K562 (cell line): ENCODE data around the gene CDCA7L. TPM values are rescaled to one million over a fixed set of nuclear protein-coding genes. Genes with fewer than 3 reads are reported as not detected.
A peak's percentile ranks its signal among the peaks of the same experiment; 100 is the strongest.

ENCODE experiments used
- ATAC-seq: fragments of 200-7000 bp; cut with Tn5 transposase; 3 replicates; pipeline ENCODE4 v1.9.1; 2020; ENCODE audit warnings: moderate library complexity
- Bru-seq: library from RNA; stranded (reverse); fragments of 400-500 nt; gene quantifications from one replicate; lab custom pipeline; 2021; lab: Mats Ljungman, UMichigan
- BruChase-seq, 2 experiments: library from RNA; stranded (reverse); fragments of 400-500 nt; gene quantifications; one replicate each; lab custom pipeline; 2021; lab: Mats Ljungman, UMichigan
- BruUV-seq: library from RNA; stranded (reverse); fragments of 400-500 nt; replicated peaks from 2 replicates; lab custom pipeline; 2021; lab: Mats Ljungman, UMichigan
- CTCF ChIA-PET: fragments of 300-600 bp; formaldehyde crosslinking; extraction: SDS; loops from one replicate; lab custom pipeline; 2021; ENCODE audit warnings: low intra/inter-chr PET ratio; lab: Yijun Ruan, JAX
- POLR2A ChIA-PET: fragments of 300-600, 350-650 bp; sonication (Branson Sonifier 250); formaldehyde crosslinking; extraction: SDS; loops from one replicate; lab custom pipeline; 2021; ENCODE audit warnings: antibody characterized with exemption, inconsistent platforms; lab: Yijun Ruan, JAX
- DNase-seq, 4 experiments: peaks; one replicate each; pipeline versions ENCODE4 v3.0.0 to v3.0.0-alpha.2; 2011 to 2018; ENCODE audit warnings: low spot score in 3 of 4, mixed read lengths in 3 of 4; ENCODE audit errors: extremely low read depth in 1 of 4
- FAIRE-seq: peaks from 2 replicates; lab custom pipeline; 2011; peaks lifted over from hg19 to GRCh38; lab: Jason Lieb, UNC
- H2AFZ ChIP-seq: 2 replicates; pipeline ENCODE4 v1.6.0; 2011; ENCODE audit warnings: low read depth, low read length, control low read depth, inconsistent platforms
- H3K27ac ChIP-seq: fragments of 200-600 bp; 3 replicates; pipeline ENCODE4 v1.8.0; 2011; ENCODE audit warnings: low read depth, mild to moderate bottlenecking, control low read depth, inconsistent platforms, low read length, moderate library complexity, mixed read lengths; ENCODE audit errors: extremely low read depth
- H3K27me3 ChIP-seq, 2 experiments: fragments of 300-600 bp in 1 of 2; 2 replicates in 1 of 2; 3 replicates in 1 of 2; pipeline versions ENCODE4 v1.6.0 to v1.8.0; 2011; ENCODE audit warnings: inconsistent platforms in 2 of 2, low read length in 2 of 2, mild to moderate bottlenecking in 1 of 2, mixed read lengths in 1 of 2, moderate library complexity in 1 of 2; ENCODE audit not compliant: control insufficient read depth in 2 of 2, insufficient read depth in 2 of 2
- H3K36me3 ChIP-seq: fragments of 300-600 bp; 3 replicates; pipeline ENCODE4 v1.8.0; 2011; ENCODE audit warnings: mild to moderate bottlenecking, low read length, inconsistent platforms; ENCODE audit not compliant: control insufficient read depth, insufficient read depth
- H3K4me1 ChIP-seq, 2 experiments: fragments of 200-600 bp in 1 of 2; replicated peaks in 1 of 2; 2 replicates in 1 of 2; 3 replicates in 1 of 2; pipeline versions ENCODE4 v1.5.1 to v1.8.0; 2011; ENCODE audit warnings: inconsistent platforms in 2 of 2, low read length in 2 of 2, mild to moderate bottlenecking in 1 of 2, mixed read lengths in 1 of 2, moderate library complexity in 1 of 2; ENCODE audit not compliant: control insufficient read depth in 2 of 2, insufficient read depth in 2 of 2
- H3K4me2 ChIP-seq: 2 replicates; pipeline ENCODE4 v1.6.1; 2011; ENCODE audit warnings: low read length, control low read depth, inconsistent platforms, mixed read lengths; ENCODE audit not compliant: insufficient read depth
- H3K4me3 ChIP-seq: fragments of 200-600 bp; sonication (generic), shearing (Covaris generic); 2 replicates; pipeline ENCODE4 v1.5.1; 2016; ENCODE audit warnings: control low read depth, inconsistent platforms
- H3K79me2 ChIP-seq: fragments of 200-600 bp; 3 replicates; pipeline ENCODE4 v1.8.0; 2011; ENCODE audit warnings: low read length, inconsistent platforms; ENCODE audit not compliant: control insufficient read depth, insufficient read depth
- H3K9ac ChIP-seq, 2 experiments: 2 replicates each; pipeline versions ENCODE4 v1.6.0 to v1.6.1; 2011; ENCODE audit warnings: low read depth in 2 of 2, low read length in 2 of 2, control low read depth in 1 of 2, inconsistent platforms in 1 of 2, mild to moderate bottlenecking in 1 of 2, mixed read lengths in 1 of 2; ENCODE audit not compliant: insufficient read depth in 1 of 2
- H3K9me1 ChIP-seq: one replicate; pipeline ENCODE4 v1.6.0; 2011; ENCODE audit warnings: inconsistent platforms, mild to moderate bottlenecking, low read length, moderate library complexity; ENCODE audit not compliant: control insufficient read depth, insufficient read depth
- H3K9me3 ChIP-seq: replicated peaks from 2 replicates; pipeline ENCODE4 v1.5.1; 2011; ENCODE audit warnings: low read depth, low read length, inconsistent platforms; ENCODE audit not compliant: control insufficient read depth, insufficient read depth
- H4K20me1 ChIP-seq: replicated peaks from 2 replicates; pipeline ENCODE4 v1.6.1; 2011; ENCODE audit warnings: low read length, inconsistent platforms, mixed read lengths; ENCODE audit not compliant: control insufficient read depth, insufficient read depth
- CHD2 ChIP-seq: IDR thresholded peaks from 2 replicates; pipeline ENCODE4 v1.6.1; 2011; ENCODE audit warnings: low read depth, low read length
- MAX ChIP-seq: sonication (generic); formaldehyde crosslinking; IDR thresholded peaks from 2 replicates; pipeline ENCODE4 v1.9.0; 2022; ENCODE audit warnings: mild to moderate bottlenecking, missing genetic modification reagents
- NONO ChIP-seq, 2 experiments: fragments of 200-400 bp in 1 of 2; fragments of 450-650 bp in 1 of 2; formaldehyde crosslinking in 1 of 2; IDR thresholded peaks; 2 replicates each; pipeline ENCODE4 v1.6.1; 2017; ENCODE audit warnings: low read depth in 2 of 2, mild to moderate bottlenecking in 2 of 2, moderate library complexity in 2 of 2, low read length in 1 of 2
- NRF1 ChIP-seq, 2 experiments: fragments of 450-650 bp; IDR thresholded peaks in 1 of 2; conservative IDR thresholded peaks in 1 of 2; 2 replicates each; pipeline ENCODE4 v1.6.1; 2014; ENCODE audit warnings: mild to moderate bottlenecking in 2 of 2
- POLR2AphosphoS2 ChIP-seq: IDR thresholded peaks from 2 replicates; pipeline ENCODE4 v1.6.1; 2012; ENCODE audit warnings: low read length, improper control_type of control experiment
- PPARD ChIP-seq: fragments of 250-450 bp; sonication (Bioruptor Pico); IDR thresholded peaks from 2 replicates; pipeline ENCODE4 v1.8.0; 2022; ENCODE audit warnings: inconsistent platforms, mild to moderate bottlenecking, moderate library complexity
- RAD21 ChIP-seq, 2 experiments: fragments of 250-450 bp in 1 of 2; fragments of 450-650 bp in 1 of 2; sonication (Bioruptor Pico) in 1 of 2; formaldehyde crosslinking in 1 of 2; IDR thresholded peaks in 1 of 2; conservative IDR thresholded peaks in 1 of 2; 2 replicates each; pipeline versions ENCODE4 v1.4.0 to v1.8.0; 2020 to 2022; ENCODE audit warnings: mild to moderate bottlenecking in 2 of 2, moderate library complexity in 1 of 2
- RBFOX2 ChIP-seq: fragments of 200-400 bp; formaldehyde crosslinking; IDR thresholded peaks from 2 replicates; pipeline ENCODE4 v1.6.1; 2017; ENCODE audit warnings: low read depth, mild to moderate bottlenecking, low read length, moderate library complexity
- U2AF1 ChIP-seq: fragments of 200-400 bp; formaldehyde crosslinking; optimal IDR thresholded peaks from 2 replicates; pipeline ENCODE3; 2017; ENCODE audit warnings: mild to moderate bottlenecking, low read depth, low read length, moderate library complexity
- ZBTB26 ChIP-seq: fragments of 450-650 bp; formaldehyde crosslinking; IDR thresholded peaks from 2 replicates; pipeline ENCODE4 v1.4.0; 2022; ENCODE audit warnings: missing genetic modification characterization
- ZNF134 ChIP-seq: fragments of 250-450 bp; sonication (Bioruptor Pico); conservative IDR thresholded peaks from 2 replicates; pipeline ENCODE4 v1.4.0; 2020
- ZNF57 ChIP-seq: fragments of 450-650 bp; formaldehyde crosslinking; IDR thresholded peaks from 2 replicates; pipeline ENCODE4 v1.4.0; 2020; ENCODE audit warnings: mild to moderate bottlenecking, moderate library complexity
- ZNF717 ChIP-seq: fragments of 250-450 bp; sonication (Bioruptor Pico); IDR thresholded peaks from 2 replicates; pipeline ENCODE4 v1.5.0; 2021
- ZNF77 ChIP-seq: fragments of 250-450 bp; sonication (Bioruptor Pico); IDR thresholded peaks from 2 replicates; pipeline ENCODE4 v1.5.0; 2020
- WGBS: fragments of 100-300 bp; shearing (Covaris generic); methylation state at CpG from one replicate; pipeline ENCODE4 v1.1.6; 2016; ENCODE audit warnings: low coverage, mixed read lengths; ENCODE audit not compliant: insufficient coverage; ENCODE audit errors: missing lambda C conversion rate; 5-methylcytosine and 5-hydroxymethylcytosine counted together
- in situ Hi-C: fragments of 300-500 bp; cut with MboI; formaldehyde crosslinking; loops from 4 replicates; pipeline ENCODE4 v1.15.0; 2018; ENCODE audit warnings: inconsistent platforms, mixed read lengths
- intact Hi-C: fragments of 100-400 bp; cut with micrococcal nuclease; formaldehyde crosslinking; loops from 2 replicates; pipeline ENCODE4 v1.14.2; 2022
- long read RNA-seq, 3 experiments: library from polyadenylated mRNA in 2 of 3; library from RNA in 1 of 3; unstranded in 2 of 3; stranded (forward) in 1 of 3; transcript quantifications; one replicate each; pipeline ENCODE4 v2.0.0, GENCODE V29; 2019 to 2022
- polyA minus RNA-seq, 3 experiments: library from RNA; depleted of rRNA, polyadenylated mRNA; stranded (reverse); fragments of >200 nt; gene quantifications; 2 replicates each; pipeline ENCODE4 v1.2.3, GENCODE V29; 2011
- polyA plus RNA-seq, 8 experiments: library from polyadenylated mRNA; depleted of rRNA in 4 of 8; stranded (reverse) in 5 of 8; unstranded in 3 of 8; fragments of >200 nt; fragmentation: Nextera tagmentation in 2 of 8; fragmentation: Illumina TruSeq in 1 of 8; extraction: Ambion mirVana in 2 of 8; extraction: Trizol in 1 of 8; gene quantifications; 2 replicates each; pipeline versions ENCODE4 v1.2.1 to v1.2.3, GENCODE V29; 2011 to 2014; ENCODE audit warnings: inconsistent platforms in 1 of 8, missing spikeins in 1 of 8
- total RNA-seq, 7 experiments: library from RNA; depleted of rRNA in 6 of 7; stranded (reverse); fragments of >200 nt in 6 of 7; fragmentation: Illumina TruSeq in 2 of 7; extraction: Trizol in 2 of 7; gene quantifications; 2 replicates each; pipeline versions ENCODE4 v1.2.1 to v1.2.3, GENCODE V29; 2011 to 2021; ENCODE audit warnings: low replicate concordance in 1 of 7

Gene CDCA7L, protein sequence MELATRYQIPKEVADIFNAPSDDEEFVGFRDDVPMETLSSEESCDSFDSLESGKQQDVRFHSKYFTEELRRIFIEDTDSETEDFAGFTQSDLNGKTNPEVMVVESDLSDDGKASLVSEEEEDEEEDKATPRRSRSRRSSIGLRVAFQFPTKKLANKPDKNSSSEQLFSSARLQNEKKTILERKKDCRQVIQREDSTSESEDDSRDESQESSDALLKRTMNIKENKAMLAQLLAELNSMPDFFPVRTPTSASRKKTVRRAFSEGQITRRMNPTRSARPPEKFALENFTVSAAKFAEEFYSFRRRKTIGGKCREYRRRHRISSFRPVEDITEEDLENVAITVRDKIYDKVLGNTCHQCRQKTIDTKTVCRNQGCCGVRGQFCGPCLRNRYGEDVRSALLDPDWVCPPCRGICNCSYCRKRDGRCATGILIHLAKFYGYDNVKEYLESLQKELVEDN
- 10.8 and 10.9 TPM in 2 replicates for total RNA-seq (2011; cell fraction: chromatin; rRNA removed; ENCODE audit: low replicate concordance)
- 8.0 and 8.4 TPM in 2 replicates for total RNA-seq (2011; cell fraction: nucleolus; rRNA removed)
- 7.2 and 13.0 TPM in 2 replicates for total RNA-seq (2011; cell fraction: nucleoplasm; rRNA removed)
- total RNA-seq (2014; rRNA removed) (2.6 and 3.0 TPM in 2 replicates), total RNA-seq (2014; rRNA removed; fragmentation: Illumina TruSeq; extraction: Trizol) (4.3 and 4.9 TPM in 2 replicates), total RNA-seq (2015; rRNA removed; fragmentation: Illumina TruSeq; extraction: Trizol) (3.5 and 4.5 TPM in 2 replicates), total RNA-seq (2021) (3.1 and 3.8 TPM in 2 replicates), polyA plus RNA-seq (2011; rRNA removed) (17.6 and 32.4 TPM in 2 replicates), polyA plus RNA-seq (2014; fragmentation: Illumina TruSeq; extraction: Trizol) (3.7 and 5.2 TPM in 2 replicates), polyA plus RNA-seq (2014; fragmentation: Nextera tagmentation; extraction: Ambion mirVana) (1 to 10 TPM; 1.9 to 2.1 TPM), polyA plus RNA-seq (2014; rRNA removed) (2.3 and 4.3 TPM in 2 replicates), polyA minus RNA-seq (2011; rRNA and poly(A)+ RNA removed) (24.0 and 39.4 TPM in 2 replicates), Bru-seq, nascent RNA (percentile 57 among the genes with signal in this experiment), BruChase-seq, experiment 1, labeled RNA remaining after a 2-hour chase (percentile 51 among the genes with signal in this experiment), BruChase-seq, experiment 2, labeled RNA remaining after a 6-hour chase (percentile 51 among the genes with signal in this experiment)
- polyA plus RNA-seq (2011; cell fraction: cytosol; rRNA removed), result 13.1 and 15.3 TPM in 2 replicates
- 20.1 and 29.2 TPM in 2 replicates for polyA plus RNA-seq (2011; cell fraction: nucleus; rRNA removed)
- 1.00 and 1.7 TPM in 2 replicates for polyA plus RNA-seq (2012)
- polyA minus RNA-seq (2011; cell fraction: cytosol; rRNA and poly(A)+ RNA removed), result 14.4 and 16.5 TPM in 2 replicates
- 11.7 and 16.0 TPM in 2 replicates for polyA minus RNA-seq (2011; cell fraction: nucleus; rRNA and poly(A)+ RNA removed)
- long read RNA-seq, experiment 1, transcript CDCA7L-203 (10 exons, 3,066 nt), result major isoform, 27 of 80 reads
- long read RNA-seq, experiment 1, partial matches to known transcripts, result 9 of 80 reads
- long read RNA-seq, experiment 1, other reads (novel, unspliced or antisense), result 41 of 80 reads
- long read RNA-seq, experiment 2, partial matches to known transcripts, result 0 of 4 reads
- long read RNA-seq, experiment 2, other reads (novel, unspliced or antisense), result 3 of 4 reads
- long read RNA-seq, experiment 3, partial matches to known transcripts, result 1 of 2 reads
- long read RNA-seq, experiment 3, other reads (novel, unspliced or antisense), result 1 of 2 reads

GRCh38 chr7:21945454-21946221, at the start of gene CDCA7L:
Gene CDCA7L, minus strand, starts transcription at chr7:21945899. Its CDS starts 95 bp downstream, at chr7:21945804.
- H3K9me1 ChIP-seq, result no peaks in the 10 kb centered on the region
- peak within 1 kb of the TSS; percentile 54 for H3K4me2 ChIP-seq
- no peaks in the 10 kb centered on the region for H3K36me3 ChIP-seq
- FAIRE-seq (no peak), ATAC-seq (peak; percentile 91), DNase-seq (peak; percentile 52 to 72 (median 69))
- intact Hi-C loops, result no loop called here
- in situ Hi-C loops, result no loop called here
- peaks cover 6 to 24% of the 10 kb centered on the region in 2 experiments for H3K27me3 ChIP-seq
- peak within 1 kb of the TSS; percentile 45 to 87 for H3K9ac ChIP-seq
- H3K4me3 ChIP-seq, result peak within 1 kb of the TSS; percentile 37
- no peaks in the 10 kb centered on the region for H3K9me3 ChIP-seq
- peak within 1 kb of the TSS; percentile 56 for H2AFZ ChIP-seq
- WGBS, result 2% methylated on average over 57 of the region's 83 CpGs
- H3K27ac ChIP-seq, result no peak within 1 kb of the TSS
- 0 out of 2 replicates have a peak, but pooled peaks cover 3% of the 10 kb centered on the region for H4K20me1 ChIP-seq
- BruUV-seq, result TSS peak; percentile 46
- no peaks in the 10 kb centered on the region for H3K79me2 ChIP-seq
- ChIA-PET CTCF (no interaction called here), POLR2A (interaction anchor here (0.5 to 0.6 kb wide), 3 partner anchors 56 to 754 kb away, joined by 3 to 4 read pairs (median 3); no protein-coding TSS in a partner anchor)
- H3K4me1 ChIP-seq, result peaks cover 6 to 16% of the 10 kb centered on the region in 2 experiments; a peak in 4 of 5 replicates
- no peak for TF ChIP-seq CHD2
- peak; percentile 44 for TF ChIP-seq RBFOX2
- no peak for TF ChIP-seq ZNF134 (CRISPR knock-in tag)
- TF ChIP-seq ZNF717 (CRISPR knock-in tag), result no peak
- no peak for TF ChIP-seq ZBTB26 (CRISPR knock-in tag)
- TF ChIP-seq ZNF77 (CRISPR knock-in tag), result no peak
- TF ChIP-seq NONO (IDR thresholded peaks at IDR 0.05; ENCODE audit: low read depth in 2 of 2, low read length in 1 of 2), result peak in 1 of 2 experiments; percentile 99; a peak in 2 of 4 replicates
- no peak for TF ChIP-seq RAD21 (CRISPR knock-in tag; conservative IDR thresholded peaks at IDR 0.05 in 1 of 2, IDR thresholded peaks at IDR 0.05 in 1 of 2)
- TF ChIP-seq ZNF57 (CRISPR knock-in tag), result no peak
- TF ChIP-seq NRF1 (conservative IDR thresholded peaks at IDR 0.05 in 1 of 2, IDR thresholded peaks at IDR 0.05 in 1 of 2), result peak; percentile 6 to 34; a peak in 1 of 4 replicates
- no peak for TF ChIP-seq MAX (CRISPR knock-in tag)
- no peak for TF ChIP-seq U2AF1
- no peak for TF ChIP-seq PPARD (CRISPR knock-in tag)
- no peak for TF ChIP-seq POLR2AphosphoS2
